GM12864 (cell line): ENCODE results near the gene SLC39A11.

Source experiments
- DNase-seq: peaks from one replicate; pipeline ENCODE4 v3.0.0-alpha.2; 2011; ENCODE audit warnings: low read depth
- H3K4me3 ChIP-seq: 2 replicates; pipeline ENCODE4 v1.5.1; 2011; ENCODE audit warnings: mild to moderate bottlenecking, low read depth, low read length, control low read depth
- TF ChIP-seq, protein P1 (sequence below): IDR thresholded peaks from 2 replicates; pipeline ENCODE4 v1.5.1; 2011; ENCODE audit warnings: low read depth, mild to moderate bottlenecking, moderate library complexity, low read length, control low read depth, inconsistent platforms; ENCODE audit errors: missing control alignments

Gene SLC39A11

DNA sequence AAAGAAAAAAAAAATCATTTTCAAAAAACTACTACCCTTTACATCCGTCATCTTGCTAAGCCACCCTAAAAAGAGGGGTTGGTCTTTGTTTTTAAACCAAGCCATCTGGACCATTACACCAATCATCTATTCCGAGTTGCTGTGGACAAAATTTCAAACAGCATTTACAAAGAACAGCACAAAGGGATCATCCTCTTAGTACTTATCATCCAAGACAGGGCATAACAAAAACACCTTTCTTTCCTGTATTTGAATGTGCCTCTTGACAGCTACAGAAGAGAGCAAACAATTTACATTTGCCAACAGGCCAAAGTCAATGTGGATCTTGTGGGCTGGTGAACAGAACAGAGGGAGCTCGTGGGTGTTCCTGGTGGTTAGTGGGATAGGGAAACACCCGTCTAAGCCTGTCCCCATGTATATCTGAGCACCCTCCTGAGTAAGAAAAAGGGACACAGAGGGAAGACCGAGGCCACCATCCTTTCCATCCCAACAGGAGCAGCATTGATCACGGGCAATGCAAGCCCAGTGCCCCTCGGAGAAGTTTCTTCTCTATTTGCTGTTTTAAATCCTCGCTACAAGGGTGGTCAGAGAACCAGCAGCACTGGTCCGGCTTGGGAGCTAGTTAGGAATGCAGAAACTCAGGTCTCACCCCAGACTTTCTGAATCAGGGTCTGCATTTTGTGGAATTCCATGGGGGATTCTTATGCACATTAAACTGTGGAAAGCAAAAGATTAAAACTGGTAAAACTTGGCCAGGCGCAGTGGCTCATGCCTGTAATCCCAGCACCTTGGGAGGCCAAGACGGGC, 1.9 kb downstream of the SLC39A11 start:
- no peak overlapping the region for H3K4me3 ChIP-seq
- TF ChIP-seq, protein P1, sequence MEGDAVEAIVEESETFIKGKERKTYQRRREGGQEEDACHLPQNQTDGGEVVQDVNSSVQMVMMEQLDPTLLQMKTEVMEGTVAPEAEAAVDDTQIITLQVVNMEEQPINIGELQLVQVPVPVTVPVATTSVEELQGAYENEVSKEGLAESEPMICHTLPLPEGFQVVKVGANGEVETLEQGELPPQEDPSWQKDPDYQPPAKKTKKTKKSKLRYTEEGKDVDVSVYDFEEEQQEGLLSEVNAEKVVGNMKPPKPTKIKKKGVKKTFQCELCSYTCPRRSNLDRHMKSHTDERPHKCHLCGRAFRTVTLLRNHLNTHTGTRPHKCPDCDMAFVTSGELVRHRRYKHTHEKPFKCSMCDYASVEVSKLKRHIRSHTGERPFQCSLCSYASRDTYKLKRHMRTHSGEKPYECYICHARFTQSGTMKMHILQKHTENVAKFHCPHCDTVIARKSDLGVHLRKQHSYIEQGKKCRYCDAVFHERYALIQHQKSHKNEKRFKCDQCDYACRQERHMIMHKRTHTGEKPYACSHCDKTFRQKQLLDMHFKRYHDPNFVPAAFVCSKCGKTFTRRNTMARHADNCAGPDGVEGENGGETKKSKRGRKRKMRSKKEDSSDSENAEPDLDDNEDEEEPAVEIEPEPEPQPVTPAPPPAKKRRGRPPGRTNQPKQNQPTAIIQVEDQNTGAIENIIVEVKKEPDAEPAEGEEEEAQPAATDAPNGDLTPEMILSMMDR = no peak
- DNase-seq = no peak

DNA sequence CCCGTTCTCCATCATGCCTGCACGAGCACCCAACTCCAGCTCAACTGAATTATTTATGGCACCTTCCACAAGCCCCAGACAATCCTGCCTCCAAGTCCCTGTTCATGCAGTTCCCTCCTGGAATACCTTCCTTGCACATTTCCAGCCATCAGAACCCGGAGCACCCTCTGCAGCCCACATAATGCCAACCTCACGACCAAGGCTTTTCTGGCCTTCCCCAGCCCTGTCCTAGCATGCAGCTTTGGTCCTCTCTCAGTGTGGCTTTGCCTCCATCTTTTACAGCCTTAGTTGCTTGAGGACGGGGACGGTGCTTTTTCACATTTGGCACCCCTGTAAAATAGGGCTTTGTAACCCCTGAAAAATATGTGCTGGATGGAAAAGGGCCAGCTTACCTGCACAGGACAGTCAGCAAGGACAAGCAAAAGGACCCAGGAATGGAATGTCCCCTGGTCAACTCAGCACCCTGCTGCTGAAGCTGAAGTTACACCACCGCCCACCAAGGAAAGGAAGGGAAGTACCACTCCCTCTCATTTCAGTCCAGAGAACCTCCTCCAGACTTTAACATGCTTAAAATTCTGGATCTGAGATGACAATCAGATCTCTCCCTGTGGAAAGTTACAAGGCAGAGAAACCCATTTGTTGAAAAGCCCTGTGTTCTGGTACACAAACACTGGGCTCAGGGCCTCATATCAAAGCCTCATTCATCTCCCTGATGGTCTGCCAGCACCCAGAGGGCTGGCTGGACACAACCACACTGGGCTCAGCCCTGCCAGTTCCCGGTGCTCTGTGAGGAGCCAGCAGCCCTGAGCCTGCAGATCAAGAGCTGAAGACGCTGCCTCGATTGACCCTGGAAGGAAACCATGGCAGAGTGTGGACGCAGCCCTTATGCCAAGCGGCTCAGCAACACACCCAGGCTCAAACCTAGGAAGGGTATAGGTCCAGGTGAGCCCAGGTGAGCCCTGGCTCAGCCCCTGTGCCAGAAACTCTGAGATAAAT, 2.9 kb downstream of the SLC39A11 start:
- no peak for DNase-seq
- no peak overlapping the region for H3K4me3 ChIP-seq
- TF ChIP-seq, protein P1 = no peak

DNA sequence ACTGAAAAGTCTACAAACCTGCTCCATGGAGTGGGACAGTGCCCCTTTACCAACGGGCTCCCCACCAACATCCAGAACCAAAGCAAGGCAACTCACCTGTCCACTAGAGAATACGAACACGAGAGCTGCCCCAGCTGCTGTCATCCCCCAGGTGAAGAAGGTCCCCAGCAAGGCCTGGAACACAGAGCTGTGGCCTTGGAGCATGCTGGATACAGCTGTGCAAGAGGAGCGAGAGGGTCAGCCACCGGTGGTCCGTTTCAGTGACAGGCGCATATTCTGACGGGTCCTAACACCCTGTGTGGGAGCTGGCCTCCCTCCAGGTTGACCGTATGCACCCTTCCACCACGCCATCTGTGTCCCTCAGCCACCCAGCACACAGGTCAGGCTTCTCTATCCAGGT, 3.9 kb downstream of the SLC39A11 start:
- no peak for DNase-seq
- H3K4me3 ChIP-seq = no peak overlapping the region
- TF ChIP-seq, protein P1 = no peak

DNA sequence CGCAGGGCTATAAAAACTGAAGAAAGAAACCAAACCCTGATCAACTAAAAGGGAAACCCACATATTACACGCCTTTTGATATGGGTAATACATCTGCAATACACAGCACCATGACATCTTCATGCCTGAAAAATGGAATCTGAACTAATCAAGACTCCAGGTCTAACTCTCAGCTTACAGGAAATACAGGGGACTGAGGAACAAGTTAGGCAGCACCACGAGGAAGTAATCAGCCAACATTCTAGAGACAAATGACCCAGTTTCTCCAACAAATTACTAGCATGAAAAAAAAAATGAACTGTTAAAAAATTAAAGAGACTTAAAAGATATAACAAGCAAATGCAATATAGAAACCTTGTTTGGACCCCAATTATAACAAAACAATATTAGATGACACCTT, 9.1 kb downstream of the SLC39A11 start:
- H3K4me3 ChIP-seq = no peak overlapping the region
- TF ChIP-seq, protein P1 = no peak
- no peak for DNase-seq

DNA sequence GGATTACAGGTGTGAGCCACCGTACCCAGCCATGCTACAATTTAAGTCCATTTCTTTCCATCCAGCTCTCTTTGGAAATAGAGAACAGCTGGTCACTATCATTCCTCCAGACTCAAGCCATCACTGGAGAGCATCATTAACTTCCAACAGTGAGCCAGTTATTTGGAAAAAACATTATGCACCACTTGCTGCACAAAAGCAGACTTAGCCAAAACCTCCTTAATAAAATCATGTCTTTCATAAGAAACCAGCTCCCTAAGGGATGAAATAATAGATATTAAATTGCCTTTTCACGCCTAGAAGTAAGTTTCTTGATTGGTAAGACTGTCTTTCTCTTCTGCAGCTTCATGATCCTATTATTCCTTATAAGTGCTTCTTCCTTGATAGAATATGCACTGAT, 17.9 kb downstream of the SLC39A11 start:
- no peak overlapping the region for H3K4me3 ChIP-seq
- TF ChIP-seq, protein P1 = no peak
- no peak for DNase-seq

DNA sequence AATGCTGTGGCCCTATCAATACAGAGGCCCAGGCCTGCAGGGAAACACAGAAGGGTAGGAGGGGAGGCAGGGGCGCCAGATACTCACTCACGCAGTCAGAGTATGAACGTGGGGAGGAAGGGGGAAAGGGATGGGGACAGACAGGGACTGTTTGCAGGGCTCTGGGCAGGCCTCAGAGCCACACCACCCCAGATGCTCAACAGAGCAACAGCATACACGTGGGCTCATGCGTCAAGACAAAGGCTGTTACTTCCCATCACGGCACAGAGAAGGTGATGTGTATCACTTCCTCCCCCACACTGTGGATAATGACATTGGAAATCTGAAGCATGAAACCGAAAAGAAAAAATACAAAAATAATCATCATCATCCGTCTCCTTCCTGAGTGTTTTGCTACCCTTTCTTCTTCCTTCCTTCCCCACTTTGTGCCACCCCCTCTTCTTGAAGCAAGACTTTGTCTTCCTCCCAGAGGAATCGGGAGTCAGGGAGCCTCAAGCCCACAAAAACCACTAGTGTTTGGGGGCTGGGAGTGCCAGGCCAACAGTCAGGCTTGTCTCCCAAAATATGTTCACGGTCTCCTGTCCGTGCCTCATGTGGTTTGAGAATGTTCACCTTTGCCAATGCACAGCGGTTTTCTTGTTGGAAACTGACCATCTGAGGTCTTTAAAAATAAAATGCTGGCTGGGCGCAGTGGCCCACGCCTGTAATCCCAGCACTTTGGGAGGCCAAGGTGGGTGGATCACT, 20.1 kb downstream of the SLC39A11 start:
- H3K4me3 ChIP-seq = no peak overlapping the region
- no peak for DNase-seq
- TF ChIP-seq, protein P1 = no peak
